PFSK-1 (cell line): Measurements from ENCODE around the gene PNPLA7.

Source experiments
- POLR2AphosphoS5 ChIP-seq: IDR thresholded peaks from 2 replicates; pipeline ENCODE4 v1.6.1; 2012; ENCODE audit warnings: low read depth, mild to moderate bottlenecking, control low read depth, low read length, moderate library complexity
- TAF1 ChIP-seq: IDR thresholded peaks from 2 replicates; pipeline ENCODE4 v1.6.1; 2012; ENCODE audit warnings: low read length, control low read depth, borderline replicate concordance; ENCODE audit not compliant: insufficient read depth

GRCh38 chr9:137445930-137446431, 104.2 kb downstream of the PNPLA7 start:
- TF ChIP-seq POLR2AphosphoS5 = no peak
- no peak for TF ChIP-seq TAF1
